GM12878 (cell line): Measurements from ENCODE around the gene AGAP1. TPM values are rescaled to one million over a fixed set of nuclear protein-coding genes. Genes with fewer than 3 reads are reported as not detected.

Experiments
- ATAC-seq: fragments of 200-7000 bp; cut with Tn5 transposase; 3 replicates; pipeline ENCODE4 v1.9.1; 2020; ENCODE audit warnings: mild to moderate bottlenecking, moderate library complexity
- BruUV-seq: library from RNA; stranded (reverse); fragments of 400-500 nt; replicated peaks from 2 replicates; lab custom pipeline; 2021; lab: Mats Ljungman, UMichigan
- CTCF ChIA-PET: fragments of 300-600 bp; sonication (Branson Sonifier 250); formaldehyde crosslinking; extraction: SDS; loops from one replicate; lab custom pipeline; 2021; ENCODE audit warnings: inconsistent platforms; lab: Yijun Ruan, JAX
- POLR2A ChIA-PET: fragments of 350-600 bp; formaldehyde crosslinking; extraction: SDS; loops from one replicate; lab custom pipeline; 2021; ENCODE audit warnings: inconsistent platforms; lab: Charles Lee
- RAD21 ChIA-PET: fragments of 300-600 bp; sonication (Branson Sonifier 250); formaldehyde crosslinking; loops from one replicate; lab custom pipeline; 2023; ENCODE audit warnings: antibody characterized with exemption; ENCODE audit not compliant: unreplicated experiment; lab: Charles Lee
- SMC1A ChIA-PET: fragments of 300-600 bp; sonication (Branson Sonifier 250); formaldehyde crosslinking; loops from one replicate; lab custom pipeline; 2023; ENCODE audit not compliant: unreplicated experiment, uncharacterized antibody; lab: Charles Lee
- DNase-seq: peaks from one replicate; pipeline ENCODE4 v3.0.0-alpha.2; 2011; ENCODE audit warnings: low read depth, low spot score
- FAIRE-seq: peaks from 3 replicates; lab custom pipeline; 2011; peaks lifted over from hg19 to GRCh38; lab: Jason Lieb, UNC
- H2AFZ ChIP-seq: 2 replicates; pipeline ENCODE4 v1.6.0; 2011; ENCODE audit warnings: low read depth, low read length, control low read depth; ENCODE audit not compliant: control insufficient read depth
- H3K27ac ChIP-seq: 2 replicates; pipeline ENCODE4 v1.5.1; 2011; ENCODE audit warnings: control low read depth; ENCODE audit not compliant: control insufficient read depth, insufficient read depth
- H3K27me3 ChIP-seq, 2 experiments: replicated peaks in 1 of 2; 2 replicates each; pipeline versions ENCODE4 v1.6.0 to v1.6.1; 2011; ENCODE audit warnings: low read length in 1 of 2; ENCODE audit not compliant: control insufficient read depth in 2 of 2, insufficient read depth in 2 of 2
- H3K36me3 ChIP-seq, 2 experiments: 2 replicates each; pipeline ENCODE4 v1.5.1; 2011; ENCODE audit warnings: low read length in 1 of 2; ENCODE audit not compliant: control insufficient read depth in 2 of 2, insufficient read depth in 2 of 2
- H3K4me1 ChIP-seq: 2 replicates; pipeline ENCODE4 v1.6.1; 2011; ENCODE audit warnings: mild to moderate bottlenecking, low read length, moderate library complexity, mixed read lengths; ENCODE audit not compliant: control insufficient read depth, insufficient read depth
- H3K4me2 ChIP-seq: 2 replicates; pipeline ENCODE4 v1.6.0; 2011; ENCODE audit warnings: control low read depth; ENCODE audit not compliant: control insufficient read depth, insufficient read depth
- H3K4me3 ChIP-seq: fragments of 200-600 bp; sonication (generic); 2 replicates; pipeline ENCODE4 v1.5.1; 2016
- H3K79me2 ChIP-seq: 2 replicates; pipeline ENCODE4 v1.6.0; 2011; ENCODE audit warnings: low read length; ENCODE audit not compliant: control insufficient read depth, insufficient read depth
- H3K9ac ChIP-seq: 2 replicates; pipeline ENCODE4 v1.8.0; 2011; ENCODE audit warnings: low read length, control low read depth, mixed read lengths; ENCODE audit not compliant: control insufficient read depth, insufficient read depth
- H3K9me3 ChIP-seq: replicated peaks from 3 replicates; pipeline ENCODE4 v1.5.1; 2011; ENCODE audit warnings: mild to moderate bottlenecking, low read length; ENCODE audit not compliant: control insufficient read depth, insufficient read depth
- H4K20me1 ChIP-seq: 2 replicates; pipeline ENCODE4 v1.6.0; 2011; ENCODE audit not compliant: control insufficient read depth, insufficient read depth
- ATF3 ChIP-seq: IDR thresholded peaks from 2 replicates; pipeline ENCODE4 v1.6.1; 2011; ENCODE audit warnings: low read depth, mild to moderate bottlenecking, low read length, moderate library complexity, borderline replicate concordance; ENCODE audit errors: extremely low read depth
- CBX5 ChIP-seq: sonication (generic); IDR thresholded peaks from 2 replicates; pipeline ENCODE4 v1.6.1; 2016; ENCODE audit warnings: low read depth, moderate library complexity, mild to moderate bottlenecking, inconsistent platforms
- CHD2 ChIP-seq: IDR thresholded peaks from 2 replicates; pipeline ENCODE4 v1.6.1; 2011; ENCODE audit warnings: low read depth, low read length, improper control_type of control experiment, borderline replicate concordance
- ETV6 ChIP-seq, 2 experiments: fragments of 450-650 bp in 1 of 2; IDR thresholded peaks in 1 of 2; conservative IDR thresholded peaks in 1 of 2; 2 replicates each; pipeline ENCODE4 v1.6.1; 2014; ENCODE audit warnings: antibody characterized with exemption in 1 of 2, borderline replicate concordance in 1 of 2, low read depth in 1 of 2, mild to moderate bottlenecking in 1 of 2, moderate library complexity in 1 of 2
- EZH2 ChIP-seq: IDR thresholded peaks from 2 replicates; pipeline ENCODE4 v1.6.1; 2012; ENCODE audit warnings: low read depth, mild to moderate bottlenecking, control low read depth, inconsistent platforms, low read length, borderline replicate concordance; ENCODE audit not compliant: control insufficient read depth
- FOS ChIP-seq: IDR thresholded peaks from 3 replicates; pipeline ENCODE4 v1.6.1; 2011; ENCODE audit warnings: borderline replicate concordance; ENCODE audit not compliant: insufficient read length; ENCODE audit errors: extremely low read depth
- FOXM1 ChIP-seq: IDR thresholded peaks from 2 replicates; pipeline ENCODE4 v1.6.1; 2012; ENCODE audit warnings: low read depth, mild to moderate bottlenecking, inconsistent platforms, low read length, moderate library complexity
- HDAC6 ChIP-seq: fragments of 200-600 bp; sonication (generic); IDR thresholded peaks from one replicate; pipeline ENCODE4 v1.8.0; 2017; ENCODE audit warnings: antibody characterized with exemption; ENCODE audit not compliant: unreplicated experiment
- HDGF ChIP-seq: fragments of 450-650 bp; IDR thresholded peaks from 2 replicates; pipeline ENCODE4 v1.6.1; 2016; ENCODE audit warnings: antibody characterized with exemption
- PBX3 ChIP-seq: IDR thresholded peaks from 2 replicates; pipeline ENCODE4 v1.6.1; 2011; ENCODE audit warnings: mild to moderate bottlenecking, low read depth, low read length, moderate library complexity; ENCODE audit not compliant: insufficient replicate concordance
- REST ChIP-seq: IDR thresholded peaks from 2 replicates; pipeline ENCODE4 v1.6.1; 2012; ENCODE audit warnings: mild to moderate bottlenecking, low read depth, low read length
- RFX5 ChIP-seq: IDR thresholded peaks from 2 replicates; pipeline ENCODE4 v1.6.1; 2011; ENCODE audit warnings: low read depth, low read length, improper control_type of control experiment
- ZNF592 ChIP-seq: fragments of 450-650 bp; IDR thresholded peaks from 2 replicates; pipeline ENCODE4 v1.6.1; 2017; ENCODE audit warnings: mild to moderate bottlenecking, moderate library complexity
- WGBS: methylation state at CpG from one replicate; pipeline ENCODE4 v1.1.6; 2016; ENCODE audit warnings: low lambda C conversion rate; ENCODE audit not compliant: insufficient replicate concordance, insufficient coverage; ENCODE audit errors: missing lambda C conversion rate; 5-methylcytosine and 5-hydroxymethylcytosine counted together
- in situ Hi-C: fragments of 300-500 bp; cut with MboI; formaldehyde crosslinking; loops from 9 replicates; pipeline ENCODE4 v1.14.3; 2018; ENCODE audit warnings: mixed read lengths
- intact Hi-C: fragments of 100-400 bp; cut with micrococcal nuclease; formaldehyde crosslinking; loops from one replicate; pipeline ENCODE4 v1.14.2; 2022; ENCODE audit not compliant: unreplicated experiment
- polyA plus RNA-seq, 11 experiments: library from polyadenylated mRNA; depleted of rRNA in 4 of 11; unstranded in 6 of 11; stranded (reverse) in 5 of 11; fragments of >200 nt; fragmentation: Nextera tagmentation in 4 of 11; fragmentation: Illumina TruSeq in 1 of 11; extraction: Ambion mirVana in 4 of 11; extraction: Trizol in 1 of 11; gene quantifications; 1 replicate in 1 of 11; 2 replicates in 10 of 11; pipeline versions ENCODE4 v1.2.1 to v1.2.3, GENCODE V29; 2011 to 2016; ENCODE audit warnings: inconsistent platforms in 2 of 11, missing spikeins in 2 of 11, low read depth in 1 of 11
- total RNA-seq, 4 experiments: library from RNA; depleted of rRNA in 3 of 4; stranded (reverse); fragments of >200 nt in 3 of 4; fragmentation: Illumina TruSeq in 1 of 4; extraction: Trizol in 1 of 4; gene quantifications; 2 replicates each; pipeline versions ENCODE4 v1.2.1 to v1.2.3, GENCODE V29; 2013 to 2021

The AGAP1 gene
- total and polyA plus RNA-seq, 10 of the 15 experiments (the other 5 are each of a cell fraction or from before 2014, with no cell fraction given), result 0.05 to 0.15 (median 0.06) TPM; not detected in 7

- BruUV-seq, result no TSS peak
- no peaks in the 10 kb centered on the region for H3K79me2 ChIP-seq
- no peaks in the 10 kb centered on the region for H3K4me1 ChIP-seq
- H3K4me3 ChIP-seq, result no peak overlapping the region
- no peak overlapping the region for H3K4me2 ChIP-seq
- SMC1A ChIA-PET, result no interaction called here
- DNase-seq, result no peak
- no peaks in the 10 kb centered on the region for H3K36me3 ChIP-seq
- intact Hi-C loops, result no loop called here
- no peak for ATAC-seq
- H3K27me3 ChIP-seq, result no peaks in the 10 kb centered on the region
- H3K9ac ChIP-seq, result no peak overlapping the region
- H2AFZ ChIP-seq, result no peak overlapping the region
- CTCF ChIA-PET, result interaction anchor here (1.8 kb wide), 1 partner anchor 16 kb away, joined by 5 read pairs; no protein-coding TSS in a partner anchor
- in situ Hi-C loops, result no loop called here
- no peak overlapping the region for H3K27ac ChIP-seq
- H3K9me3 ChIP-seq, result no peaks in the 10 kb centered on the region
- no peak for FAIRE-seq
- POLR2A ChIA-PET, result no interaction called here
- H4K20me1 ChIP-seq, result no peaks in the 10 kb centered on the region
- 67% methylated on average over 9 of the region's 9 CpGs for WGBS
- RAD21 ChIA-PET, result no interaction called here
- TF ChIP-seq FOS (no peak), FOXM1 (no peak), HDAC6 (no peak), ZNF592 (no peak), CHD2 (no peak), CBX5 (no peak), ETV6 (conservative IDR thresholded peaks at IDR 0.05 in 1 of 2, IDR thresholded peaks at IDR 0.05 in 1 of 2; ENCODE audit: borderline replicate concordance in 1 of 2, low read depth in 1 of 2) (no peak), RFX5 (no peak), HDGF (no peak), EZH2 (no peak), ATF3 (no peak), PBX3 (no peak), REST (no peak)
These were observed 85.3 kb downstream of the AGAP1 start for GRCh38 chr2:235579128-235579527.
